Endothelial cell of umbilical vein (primary cell): ENCODE results near the gene TAF3. TPM values are rescaled to one million over a fixed set of nuclear protein-coding genes. Genes with fewer than 3 reads are reported as not detected.
A peak's percentile ranks its signal among the peaks of the same experiment; 100 is the strongest.

Experiments used
- BruUV-seq: library from RNA; stranded (reverse); fragments of 400-500 nt; replicated peaks from 2 replicates; lab custom pipeline; 2021; lab: Mats Ljungman, UMichigan
- CTCF ChIA-PET: fragments of 300-600, 350-600 bp; sonication (Branson Sonifier 250); formaldehyde crosslinking; loops from one replicate; lab custom pipeline; 2021; ENCODE audit warnings: antibody characterized with exemption, inconsistent platforms; lab: Charles Lee
- POLR2A ChIA-PET: fragments of 300-600, 350-600 bp; sonication (Branson Sonifier 250); formaldehyde crosslinking; loops from one replicate; lab custom pipeline; 2021; ENCODE audit warnings: antibody characterized with exemption, inconsistent platforms; lab: Charles Lee
- DNase-seq: peaks from one replicate; pipeline ENCODE4 v3.0.0-alpha.2; 2011; ENCODE audit warnings: low read depth, low spot score
- FAIRE-seq: peaks from 2 replicates; lab custom pipeline; 2011; peaks lifted over from hg19 to GRCh38; lab: Jason Lieb, UNC
- H2AFZ ChIP-seq: 2 replicates; pipeline ENCODE4 v1.6.0; 2012; ENCODE audit warnings: low read depth, low read length, control low read depth, inconsistent platforms
- H3K27ac ChIP-seq: 2 replicates; pipeline ENCODE4 v1.5.1; 2011; ENCODE audit warnings: low read depth, mild to moderate bottlenecking, control low read depth, low read length, moderate library complexity; ENCODE audit not compliant: insufficient read depth
- H3K27me3 ChIP-seq, 2 experiments: 2 replicates each; pipeline versions ENCODE4 v1.6.0 to v1.6.1; 2011; ENCODE audit warnings: low read length in 2 of 2, mixed read lengths in 1 of 2; ENCODE audit not compliant: control insufficient read depth in 2 of 2, insufficient read depth in 2 of 2
- H3K36me3 ChIP-seq, 2 experiments: 2 replicates in 1 of 2; 3 replicates in 1 of 2; pipeline ENCODE4 v1.5.1; 2011; ENCODE audit warnings: low read length in 2 of 2, mild to moderate bottlenecking in 1 of 2, moderate library complexity in 1 of 2; ENCODE audit not compliant: control insufficient read depth in 2 of 2, insufficient read depth in 2 of 2; ENCODE audit errors: extremely low read depth in 1 of 2
- H3K4me1 ChIP-seq: 3 replicates; pipeline ENCODE4 v1.5.1; 2011; ENCODE audit warnings: mild to moderate bottlenecking, low read length; ENCODE audit not compliant: control insufficient read depth, insufficient read depth; ENCODE audit errors: extremely low read depth
- H3K4me2 ChIP-seq: 2 replicates; pipeline ENCODE4 v1.6.1; 2011; ENCODE audit warnings: low read length, control low read depth, mixed read lengths; ENCODE audit not compliant: insufficient read depth
- H3K4me3 ChIP-seq, 3 experiments: fragments of 200-600 bp in 1 of 3; sonication (generic), shearing (Covaris generic) in 1 of 3; replicated peaks in 1 of 3; 2 replicates each; pipeline ENCODE4 v1.5.1; 2011 to 2016; ENCODE audit warnings: control low read depth in 3 of 3, low read length in 3 of 3, mild to moderate bottlenecking in 2 of 3, inconsistent platforms in 1 of 3, low read depth in 1 of 3, moderate library complexity in 1 of 3; ENCODE audit not compliant: insufficient read depth in 1 of 3
- H3K79me2 ChIP-seq: 2 replicates; pipeline ENCODE4 v1.6.0; 2012; ENCODE audit warnings: low read length, inconsistent platforms; ENCODE audit not compliant: control insufficient read depth, insufficient read depth
- H3K9ac ChIP-seq: replicated peaks from 2 replicates; pipeline ENCODE3; 2011; ENCODE audit warnings: low read length, control low read depth; ENCODE audit not compliant: insufficient read depth; ENCODE audit errors: extremely low read depth
- H3K9me1 ChIP-seq: replicated peaks from 3 replicates; pipeline ENCODE4 v1.6.0; 2011; ENCODE audit warnings: mild to moderate bottlenecking, low read length; ENCODE audit not compliant: control insufficient read depth, insufficient read depth; ENCODE audit errors: extremely low read depth
- H3K9me3 ChIP-seq: replicated peaks from 2 replicates; pipeline ENCODE4 v1.5.1; 2012; ENCODE audit warnings: low read length, inconsistent platforms; ENCODE audit not compliant: control insufficient read depth, insufficient read depth
- H4K20me1 ChIP-seq: replicated peaks from 2 replicates; pipeline ENCODE3; 2011; ENCODE audit warnings: mild to moderate bottlenecking, low read length; ENCODE audit not compliant: control insufficient read depth, insufficient read depth; ENCODE audit errors: extremely low read depth
- CTCF ChIP-seq, 2 donors: IDR thresholded peaks; 1 replicate in 1 of 2; 2 replicates in 1 of 2; pipeline ENCODE4 v1.5.1; 2011; ENCODE audit warnings: low read length in 2 of 2, mild to moderate bottlenecking in 2 of 2, moderate library complexity in 2 of 2, control low read depth in 1 of 2, inconsistent platforms in 1 of 2, low read depth in 1 of 2; ENCODE audit not compliant: insufficient read depth in 1 of 2; ENCODE audit errors: extremely low read depth in 1 of 2
- EZH2 ChIP-seq: IDR thresholded peaks from 2 replicates; pipeline ENCODE4 v1.6.1; 2012; ENCODE audit warnings: borderline replicate concordance, low read depth, mild to moderate bottlenecking, moderate library complexity, low read length, inconsistent platforms; ENCODE audit not compliant: severe bottlenecking
- FOS ChIP-seq: IDR thresholded peaks from 2 replicates; pipeline ENCODE4 v1.6.1; 2011; ENCODE audit warnings: mild to moderate bottlenecking, low read length, moderate library complexity, borderline replicate concordance; ENCODE audit not compliant: insufficient read depth
- GATA2 ChIP-seq: IDR thresholded peaks from 2 replicates; pipeline ENCODE4 v1.7.0; 2011; ENCODE audit warnings: low read depth, mild to moderate bottlenecking, moderate library complexity, mixed read lengths, low read length; ENCODE audit not compliant: insufficient read length, insufficient read depth
- JUN ChIP-seq: IDR thresholded peaks from 2 replicates; pipeline ENCODE4 v1.6.1; 2011; ENCODE audit warnings: borderline replicate concordance, low read depth; ENCODE audit not compliant: insufficient read length, insufficient read depth
- MAX ChIP-seq: IDR thresholded peaks from 2 replicates; pipeline ENCODE4 v1.6.1; 2011; ENCODE audit not compliant: insufficient read depth, insufficient read length
- MYC ChIP-seq: IDR thresholded peaks from one replicate; pipeline ENCODE4 v1.6.1; 2011; ENCODE audit warnings: mild to moderate bottlenecking, low read depth, low read length
- POLR2A ChIP-seq: IDR thresholded peaks from 2 replicates; pipeline ENCODE4 v1.6.1; 2012; ENCODE audit warnings: low read depth, mild to moderate bottlenecking, control low read depth, low read length
- POLR2AphosphoS5 ChIP-seq: IDR thresholded peaks from 2 replicates; pipeline ENCODE4 v1.6.1; 2012; ENCODE audit warnings: low read depth, mild to moderate bottlenecking, control low read depth, low read length, moderate library complexity; ENCODE audit not compliant: insufficient read depth
- dilution Hi-C: fragments of 300-500 bp; cut with MboI; formaldehyde crosslinking; loops from one replicate; pipeline ENCODE4 v1.15.0; 2019; ENCODE audit warnings: low sequenced_read_pairs; ENCODE audit not compliant: extremely low pct_ligation_motif_present
- intact Hi-C: fragments of 100-400 bp; cut with micrococcal nuclease; formaldehyde crosslinking; loops from one replicate; pipeline ENCODE4 v1.10.0; 2022
- polyA plus RNA-seq, 4 experiments: library from polyadenylated mRNA; depleted of rRNA in 3 of 4; stranded (reverse) in 3 of 4; unstranded in 1 of 4; fragments of >200 nt; gene quantifications; 2 replicates each; pipeline versions ENCODE4 v1.2.1 to v1.2.3, GENCODE V29; 2011 to 2012; ENCODE audit warnings: missing spikeins in 1 of 4
- total RNA-seq: library from RNA; stranded (reverse); gene quantifications from 2 replicates; pipeline ENCODE4 v1.2.3, GENCODE V29; 2021

TAF3 gene
- total and polyA plus RNA-seq, 2 donors (not counting 3 experiments of a cell fraction or from before 2014, with no cell fraction given) = 2.4 to 10.5 TPM

- Histone ChIP-seq H3K4me1 (peaks cover 33% of the 10 kb centered on the region), H3K4me3 (no peak overlapping the region), H3K9me3 (no peaks in the 10 kb centered on the region), H3K79me2 (no peaks in the 10 kb centered on the region), H4K20me1 (no peaks in the 10 kb centered on the region), H3K9me1 (no peaks in the 10 kb centered on the region), H3K27ac (no peak overlapping the region), H3K27me3 (peaks cover 31 to 38% of the 10 kb centered on the region in 2 experiments), H3K4me2 (peak overlapping the region; percentile 84), H3K36me3 (no peaks in the 10 kb centered on the region), H2AFZ (no peak overlapping the region), H3K9ac (no peak overlapping the region)
- ChIA-PET POLR2A (no interaction called here), CTCF (interaction anchor here (1.4 kb wide), 1 partner anchor 88 kb away, joined by 3 read pairs; no protein-coding TSS in a partner anchor)
- FAIRE-seq (no peak), DNase-seq (no peak)
- TF ChIP-seq CTCF (IDR thresholded peaks at IDR 0.05; ENCODE audit: extremely low read depth in 1 of 2, insufficient read depth in 1 of 2, low read depth in 1 of 2, low read length in 2 of 2) (no peak), EZH2 (no peak), FOS (no peak), POLR2A (no peak), JUN (no peak), POLR2AphosphoS5 (no peak), MYC (no peak), MAX (no peak), GATA2 (no peak)
- intact Hi-C loops (no loop called here), dilution Hi-C loops (no loop called here)
- no TSS peak for BruUV-seq
These were observed 218.3 kb downstream of the TAF3 start for GRCh38 chr10:8036506-8037198.
